HUDEP-2 (cell line): Measurements from ENCODE around the gene KLHL41.

Experiments
- DNase-seq, 76 experiments: peaks; one replicate each; lab custom pipeline; 2025; ENCODE audit not compliant: unreplicated experiment in 76 of 76; lab: John Stamatoyannopoulos, UW

Gene KLHL41

DNA sequence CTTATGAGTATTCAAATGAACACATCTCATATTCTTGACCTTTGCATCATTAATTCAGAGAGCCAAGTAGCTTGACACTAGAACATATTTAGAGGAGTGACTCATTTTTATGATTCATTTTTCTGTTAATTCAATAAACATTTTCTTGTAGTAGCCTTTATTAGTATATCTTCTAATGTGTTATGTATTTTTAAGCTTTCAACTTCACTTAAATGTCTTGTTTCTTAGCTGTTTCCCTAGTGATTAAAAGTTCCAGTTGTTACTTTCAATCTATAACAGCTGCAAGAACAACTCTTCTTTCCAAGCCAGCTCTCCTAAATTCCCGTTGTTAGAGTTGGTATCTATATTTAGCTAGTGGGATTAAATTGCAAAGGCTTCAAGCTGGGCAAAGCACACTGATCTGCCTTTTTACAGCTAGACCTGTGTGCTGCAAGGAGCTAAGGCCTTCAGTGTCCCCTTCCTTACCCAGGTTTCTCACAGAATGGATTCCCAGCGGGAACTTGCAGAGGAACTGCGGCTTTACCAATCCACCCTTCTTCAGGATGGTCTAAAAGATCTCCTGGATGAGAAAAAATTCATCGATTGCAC lies at the start of gene KLHL41:
KLHL41 (plus strand) TSS at position 405 of the 588 bp plus-strand sequence; CDS start at position 482, 77 bp downstream.
- no peak for DNase-seq

DNA sequence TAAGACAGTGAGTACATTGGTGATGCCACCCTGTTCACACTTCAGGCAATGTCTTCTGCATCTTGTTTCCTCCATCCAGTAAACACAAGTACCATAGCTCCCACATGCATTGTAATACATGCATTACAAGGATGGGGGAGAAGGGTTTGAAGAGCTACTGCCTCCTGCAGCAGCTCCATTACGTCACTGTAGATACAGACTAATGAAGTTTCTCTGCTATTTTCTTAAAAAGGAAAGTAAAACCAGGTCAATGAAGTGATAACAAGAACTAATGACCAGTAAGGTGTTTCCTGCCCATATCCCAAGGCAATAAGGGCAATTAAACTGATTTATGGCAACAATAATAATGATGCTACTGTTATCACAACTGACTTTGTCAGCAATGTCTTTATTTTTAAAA lies 48.4 kb upstream of the KLHL41 start:
- no peak for DNase-seq

DNA sequence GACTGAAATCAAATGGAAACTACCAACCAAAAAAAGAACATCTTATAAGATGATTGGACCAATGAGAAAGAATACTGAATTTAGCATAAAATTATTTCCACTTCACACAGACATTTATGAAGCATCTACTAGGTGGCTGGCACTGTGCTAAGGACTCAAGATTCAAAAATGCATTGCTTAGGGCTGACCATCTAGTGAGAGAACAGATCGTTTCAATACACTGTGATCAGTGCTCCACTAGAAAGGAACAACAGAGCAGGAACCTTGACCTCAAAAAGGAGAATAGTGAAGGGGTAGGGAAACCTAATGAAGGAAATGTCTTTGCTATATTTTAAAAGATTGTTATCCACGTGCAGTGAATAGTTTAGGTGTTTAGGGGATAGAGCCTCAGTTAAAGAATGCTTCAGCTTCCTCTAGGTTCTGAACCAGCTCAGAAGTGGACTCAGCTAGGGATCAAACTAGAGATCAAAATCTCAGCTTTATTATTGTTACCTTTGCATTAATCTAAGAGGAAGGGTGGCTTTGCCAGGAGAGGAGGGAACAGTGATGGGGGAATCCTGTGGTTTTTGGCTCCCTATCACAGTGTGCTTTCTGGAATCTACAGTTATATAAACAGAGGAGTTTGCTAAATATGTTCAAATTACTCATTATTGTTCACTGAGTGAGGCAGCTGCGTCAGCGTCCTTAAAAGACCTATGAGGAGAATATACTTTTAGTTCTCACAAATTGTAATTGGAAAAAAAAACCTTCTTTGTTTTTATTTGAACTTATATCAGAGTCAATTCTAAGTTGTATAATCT lies 46.4 kb upstream of the KLHL41 start:
- DNase-seq = no peak

DNA sequence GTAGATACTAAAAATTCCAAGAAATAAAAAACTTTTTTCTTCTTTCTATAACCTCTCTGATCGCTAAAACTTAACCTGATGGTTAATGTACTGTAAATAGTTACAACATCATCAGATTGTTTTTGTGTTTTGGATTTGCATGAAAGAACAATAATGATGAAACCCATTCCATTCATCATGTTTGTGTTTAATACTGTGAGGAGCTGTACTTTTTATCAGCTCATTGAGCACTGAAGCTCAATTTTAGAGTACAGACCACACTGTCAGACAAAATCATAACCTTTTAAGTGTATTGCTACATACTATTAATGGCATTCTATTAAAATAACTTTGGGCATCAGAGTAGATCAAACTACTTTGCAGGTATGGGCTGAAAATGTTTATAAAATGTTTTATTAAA lies 45.0 kb upstream of the KLHL41 start:
- DNase-seq = no peak

DNA sequence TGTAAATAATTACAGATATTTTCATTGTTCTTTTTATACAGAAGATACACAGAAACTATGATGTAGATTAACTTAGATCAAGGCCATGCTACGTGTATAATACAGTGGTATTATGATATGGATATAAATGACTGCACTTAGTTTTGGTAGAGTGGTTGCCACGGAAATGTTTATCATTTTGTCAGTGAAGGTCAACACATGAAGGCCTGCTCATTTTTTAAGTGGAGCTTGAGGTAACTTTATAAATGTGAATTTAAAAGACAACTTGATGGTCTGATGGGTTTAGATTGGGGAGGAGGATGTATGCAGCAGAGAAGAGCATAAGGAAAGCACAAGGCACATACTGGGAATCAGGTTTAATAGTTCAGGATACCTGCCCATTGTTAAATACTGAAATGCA lies 44.6 kb upstream of the KLHL41 start:
- peak in 4 of 76 experiments; percentile 4 to 26 (median 18) for DNase-seq

DNA sequence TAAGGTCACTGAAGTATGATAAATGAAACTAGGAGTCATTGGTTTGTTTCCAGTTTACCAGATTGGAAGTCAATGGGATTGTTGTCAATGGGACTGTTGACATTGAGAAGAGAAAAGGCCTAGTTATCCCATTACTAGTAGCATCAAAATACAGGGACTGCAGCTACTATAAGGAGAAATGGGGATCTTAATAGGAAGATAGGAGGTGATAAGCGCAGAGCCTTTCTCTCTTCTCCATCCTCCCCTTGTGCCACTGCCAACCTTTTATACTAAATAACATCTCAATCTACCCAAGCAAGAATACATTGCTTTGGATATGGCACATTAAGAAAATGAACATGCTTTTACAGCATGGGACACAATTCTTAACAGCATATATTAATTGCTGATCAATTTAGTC lies 40.7 kb upstream of the KLHL41 start:
- no peak for DNase-seq

DNA sequence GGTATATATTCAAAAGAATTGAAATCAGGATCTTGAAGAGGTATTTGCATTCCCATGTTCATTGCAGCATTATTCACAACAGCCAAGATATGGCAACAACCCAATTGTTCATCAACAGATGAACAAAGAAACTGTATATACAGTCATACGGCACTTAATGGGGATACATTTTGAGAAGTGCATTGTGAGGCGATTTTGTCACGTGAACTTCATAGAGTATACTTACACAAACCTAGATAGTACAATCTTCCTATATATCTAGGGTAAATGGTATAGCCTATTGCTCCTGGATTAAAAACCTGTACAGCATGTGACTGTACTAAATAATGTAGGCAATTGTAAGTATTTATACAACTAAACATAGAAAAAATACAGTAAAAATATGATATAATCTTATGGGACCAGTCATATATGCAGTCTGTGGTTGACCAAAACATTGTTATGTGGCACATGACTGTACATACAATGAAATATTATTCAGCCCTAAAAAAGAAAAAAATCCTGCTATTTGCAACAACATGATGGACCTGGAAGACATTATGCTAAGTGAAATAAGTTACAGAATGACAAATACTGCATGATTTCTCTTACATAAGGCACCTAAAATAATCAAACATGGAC lies 39.4 kb upstream of the KLHL41 start:
- DNase-seq = no peak

DNA sequence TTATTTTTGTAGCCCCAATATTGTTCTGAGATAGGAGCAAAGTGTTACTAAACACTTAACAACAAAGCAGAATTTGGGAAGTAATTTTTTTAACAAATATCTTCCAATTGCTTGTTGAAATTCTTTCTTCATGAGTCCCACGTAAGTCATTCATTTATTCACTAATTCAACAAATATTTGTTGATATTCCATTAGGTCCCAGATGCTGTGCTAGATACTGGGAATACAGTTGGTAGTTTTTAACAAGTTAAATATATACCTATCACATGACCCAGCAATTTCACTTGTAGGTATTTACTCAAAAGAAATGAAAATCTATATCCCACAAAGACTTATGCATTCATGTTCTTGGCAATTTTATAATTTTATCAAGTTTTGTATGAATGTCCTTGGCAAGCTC lies 37.3 kb upstream of the KLHL41 start:
- no peak for DNase-seq

DNA sequence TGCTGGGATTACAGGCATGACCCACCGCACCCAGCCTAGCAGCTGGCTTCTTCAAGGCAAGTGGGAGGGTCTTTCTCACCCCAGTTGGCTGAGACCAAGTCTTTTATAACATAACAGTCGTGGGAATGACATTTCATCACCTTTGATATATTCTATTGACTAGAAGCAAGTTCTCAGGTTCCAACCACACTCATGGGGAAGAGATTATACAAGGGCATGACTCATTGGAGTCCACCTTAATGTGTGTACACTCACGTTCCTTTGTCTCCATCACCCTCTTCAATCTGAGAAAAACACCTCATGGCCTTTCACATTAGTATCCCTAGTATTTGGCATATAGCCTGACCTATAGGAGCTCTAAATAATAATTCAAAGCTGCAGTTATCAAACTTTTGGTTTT lies 33.0 kb upstream of the KLHL41 start:
- DNase-seq = no peak

DNA sequence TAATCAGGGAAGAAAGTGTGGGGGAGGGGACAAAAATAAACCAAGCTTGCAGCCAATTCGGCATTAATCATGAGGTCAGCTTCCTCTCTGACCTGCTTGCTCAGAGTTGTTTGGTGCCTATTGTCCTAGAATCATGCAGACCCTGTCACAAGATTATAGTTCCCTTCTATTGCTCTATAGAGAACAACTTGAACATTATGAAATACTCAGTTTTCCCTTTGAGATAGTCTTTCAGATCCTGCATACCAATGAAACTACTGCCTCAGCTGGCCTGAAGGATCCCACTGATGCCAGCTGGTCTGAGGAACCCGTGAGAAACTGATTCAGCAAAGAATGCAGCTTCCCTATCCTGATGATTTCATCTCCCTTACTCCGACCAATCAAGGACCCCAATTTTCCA lies 31.2 kb upstream of the KLHL41 start:
- no peak for DNase-seq

DNA sequence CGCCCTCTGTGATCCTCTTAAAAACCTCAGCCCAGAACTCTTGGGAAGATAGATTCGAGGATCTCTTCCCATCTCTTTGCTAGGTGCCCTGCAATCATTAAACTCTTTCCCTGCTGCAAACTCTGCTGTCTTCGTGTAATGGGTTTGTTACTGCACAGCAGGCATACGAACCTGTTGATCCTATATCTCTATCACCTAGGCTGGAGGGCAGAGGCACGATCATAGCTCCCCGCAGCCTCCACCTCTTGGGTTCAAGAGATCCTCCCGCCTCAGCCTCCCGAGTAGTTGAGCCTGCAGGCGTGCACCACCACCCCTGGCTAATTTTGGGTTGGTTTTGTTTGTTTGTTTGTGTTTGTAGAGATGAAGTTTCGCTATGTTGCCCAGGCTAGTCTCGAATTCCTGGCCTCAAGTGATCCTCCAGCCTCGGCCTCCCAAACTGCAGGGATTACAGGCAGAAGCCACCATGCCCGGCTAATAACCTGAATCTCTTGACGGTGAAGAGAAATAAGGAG lies 30.7 kb upstream of the KLHL41 start:
- no peak for DNase-seq

DNA sequence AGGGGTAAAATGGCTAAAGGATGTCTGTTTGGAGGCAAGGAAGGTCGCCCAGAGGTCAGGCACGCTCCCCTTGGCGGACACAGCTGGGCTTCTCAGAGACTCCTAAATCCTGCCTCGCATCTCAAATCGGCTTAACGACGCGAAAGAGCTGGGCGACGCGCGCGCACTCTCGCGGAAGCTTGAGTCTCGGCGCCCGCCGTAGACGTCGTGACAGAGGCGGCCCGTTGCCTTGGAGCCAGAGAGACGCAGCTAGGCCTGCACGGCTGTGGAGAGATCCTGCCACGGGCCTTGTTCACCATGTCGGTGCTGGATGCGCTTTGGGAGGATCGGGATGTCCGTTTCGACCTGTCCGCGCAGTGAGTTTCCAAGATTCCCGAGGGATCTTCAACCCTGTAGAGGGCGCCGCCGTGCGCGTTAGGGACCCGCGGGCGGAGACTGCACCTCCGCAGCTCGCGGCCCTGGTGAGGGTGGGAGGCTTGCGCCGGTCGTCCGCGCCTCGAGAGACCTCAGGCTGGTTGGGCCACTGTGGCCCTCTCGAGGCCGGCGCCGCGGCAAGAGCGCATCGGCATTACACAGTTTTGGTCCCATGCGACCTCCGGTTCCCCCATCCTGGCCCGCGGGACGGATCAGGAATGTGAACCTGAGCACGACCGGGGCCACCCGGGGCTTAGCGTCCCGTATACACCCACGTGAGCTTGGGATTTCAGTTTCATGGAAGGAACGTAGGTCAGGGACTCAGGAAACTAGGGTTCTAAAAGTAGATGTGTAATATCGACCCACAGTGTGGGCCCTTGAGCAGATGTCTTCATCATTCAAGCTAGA lies 30.0 kb upstream of the KLHL41 start, which contains the start of gene BBS5:
BBS5 (plus strand) TSS at position 238 of the 822 bp plus-strand sequence; CDS start at position 298, 60 bp downstream.
- DNase-seq = peak in 63 of 76 experiments; percentile 2 to 74 (median 49)

DNA sequence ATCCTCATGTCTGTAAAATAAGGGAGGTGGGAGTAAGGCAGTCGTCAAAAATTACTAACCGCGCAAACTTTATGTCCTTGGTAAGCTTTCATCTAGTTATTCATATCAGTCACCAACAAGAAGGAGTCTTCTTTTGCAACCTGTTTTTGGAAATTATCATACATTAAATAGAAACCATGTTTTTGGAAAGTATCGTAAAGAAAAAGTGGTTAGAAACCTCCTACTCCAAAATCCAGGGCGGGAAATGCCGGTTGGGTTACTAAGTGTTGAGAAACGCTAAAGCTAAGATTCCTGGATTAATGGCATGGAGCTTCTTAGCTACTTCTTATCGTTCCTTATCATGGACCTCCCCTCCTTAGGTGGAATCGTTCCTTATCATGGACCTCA lies 29.4 kb upstream of the KLHL41 start:
- DNase-seq = no peak

DNA sequence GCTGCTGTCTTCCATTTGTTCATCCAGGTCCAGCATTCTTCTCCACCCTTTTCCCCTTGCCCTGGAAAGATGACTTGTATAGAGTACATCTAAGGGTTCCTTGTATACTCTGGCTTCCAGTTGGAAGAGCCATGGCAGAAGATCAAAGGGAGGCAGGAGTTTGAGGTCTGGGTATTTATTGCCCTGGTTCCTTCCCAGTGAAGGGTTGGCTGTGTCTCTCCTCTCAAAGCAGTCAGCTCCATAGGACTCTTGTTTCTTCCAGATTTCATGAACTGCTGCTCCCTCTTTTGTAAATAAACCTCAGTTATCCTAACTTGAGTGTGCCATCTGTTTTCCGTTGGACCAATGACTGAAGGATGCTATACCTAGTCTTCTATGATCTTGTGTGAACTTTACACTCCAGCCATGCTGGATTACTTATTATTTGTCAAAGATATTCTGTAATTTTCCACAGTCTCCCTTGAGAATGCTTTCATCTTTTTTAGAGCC lies 23.8 kb upstream of the KLHL41 start:
- no peak for DNase-seq

DNA sequence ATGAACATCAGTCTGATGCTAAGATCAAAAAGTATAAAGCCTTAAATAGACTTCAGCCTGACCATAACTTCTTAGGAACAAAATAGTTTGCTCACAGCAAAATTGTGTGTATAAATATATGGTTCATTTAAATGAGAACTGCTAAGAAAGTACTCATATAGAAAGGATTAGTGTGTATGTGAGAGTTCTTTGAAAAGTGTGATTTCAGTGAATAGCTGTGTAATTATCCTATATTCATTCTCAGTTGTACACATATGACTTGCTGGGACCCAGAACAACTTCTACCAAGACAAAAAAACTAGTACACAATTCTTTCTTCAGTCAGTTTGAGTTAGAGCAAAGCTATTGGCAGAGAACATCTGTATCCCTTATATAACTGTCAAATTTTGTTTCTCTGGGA lies 23.0 kb upstream of the KLHL41 start:
- no peak for DNase-seq

DNA sequence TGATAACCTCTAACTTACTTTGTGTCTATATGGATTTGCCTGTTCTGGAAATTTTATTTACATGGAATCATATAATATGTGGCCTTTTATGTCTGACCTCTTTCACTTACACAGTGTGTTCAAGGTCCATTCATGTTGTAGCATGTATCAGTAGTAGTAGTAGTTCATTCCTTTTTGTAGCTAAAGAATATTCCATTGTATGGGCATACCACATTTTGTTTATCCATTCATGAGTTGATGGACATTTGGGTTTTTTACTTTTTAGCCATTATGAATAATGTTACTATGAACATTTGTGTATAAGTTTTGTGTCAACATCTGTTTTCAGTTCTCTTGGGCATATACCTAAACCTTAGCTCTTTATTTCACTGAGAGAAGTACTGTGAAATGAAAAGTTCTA lies 18.7 kb upstream of the KLHL41 start:
- DNase-seq = no peak

DNA sequence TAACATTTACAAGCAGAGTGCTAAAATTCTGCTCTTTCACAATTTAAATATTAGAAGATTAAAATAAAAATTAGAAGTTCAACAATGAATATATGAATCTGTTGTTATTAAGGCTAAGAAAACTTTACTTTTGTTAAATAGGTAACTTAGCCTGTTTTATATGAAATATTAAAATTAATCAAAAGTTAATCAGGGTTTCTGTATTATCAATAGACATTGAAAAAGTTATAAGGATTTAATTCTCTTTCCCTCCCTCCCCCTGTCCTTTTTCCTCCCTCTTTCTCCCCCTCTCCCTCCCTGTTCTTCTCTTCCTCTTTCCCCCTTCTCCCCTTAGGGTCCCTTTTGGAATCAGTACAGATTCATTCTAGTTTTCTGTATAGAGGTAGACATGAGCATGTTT lies 18.1 kb upstream of the KLHL41 start:
- DNase-seq = no peak

DNA sequence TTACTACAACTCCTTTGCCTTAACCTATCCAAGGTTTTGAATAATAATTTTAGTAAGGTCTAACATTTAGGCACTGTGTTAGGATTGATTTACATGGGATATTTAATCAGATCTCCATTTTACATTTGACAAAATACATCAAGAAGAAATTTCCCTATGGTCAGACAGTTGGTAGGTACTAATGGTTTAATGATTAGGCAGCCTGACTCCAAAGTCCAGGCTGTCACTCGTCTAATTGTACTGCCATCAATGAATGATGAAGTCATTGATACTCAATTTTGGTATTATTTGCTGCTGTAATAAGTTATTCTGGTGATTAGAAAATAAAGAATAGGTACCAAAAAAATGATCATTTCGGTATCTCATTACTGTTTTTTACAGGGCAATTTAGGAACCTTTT lies 16.1 kb upstream of the KLHL41 start:
- DNase-seq = no peak

DNA sequence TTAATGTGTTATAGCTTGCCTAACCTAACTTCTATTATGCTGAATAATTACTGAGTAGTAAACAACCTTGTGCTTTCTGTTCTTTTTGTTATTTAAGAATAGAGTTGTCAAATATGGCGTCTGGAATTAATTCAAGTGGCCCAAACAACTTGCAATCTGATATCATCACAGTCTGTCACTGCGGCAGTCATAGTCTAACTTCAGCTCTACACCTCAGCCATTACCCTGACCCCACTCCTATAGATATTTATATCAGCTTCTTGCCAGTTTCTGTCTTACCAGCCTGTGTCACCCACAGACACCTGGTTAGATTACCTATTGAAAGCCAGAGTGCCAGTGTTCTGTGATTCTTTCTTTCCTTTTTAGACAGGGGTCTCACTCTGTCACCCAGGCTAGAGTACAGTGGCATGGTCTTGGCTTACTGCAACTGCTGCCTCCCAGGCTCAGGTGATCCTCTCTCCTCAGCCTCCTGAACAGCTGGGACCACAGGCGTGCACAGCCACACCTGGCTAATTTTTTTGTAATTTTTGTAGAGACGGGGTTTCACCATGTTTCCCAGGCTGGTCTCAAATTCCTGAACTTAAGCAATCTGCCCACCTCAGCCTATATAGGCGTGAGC lies 14.1 kb upstream of the KLHL41 start:
- no peak for DNase-seq

DNA sequence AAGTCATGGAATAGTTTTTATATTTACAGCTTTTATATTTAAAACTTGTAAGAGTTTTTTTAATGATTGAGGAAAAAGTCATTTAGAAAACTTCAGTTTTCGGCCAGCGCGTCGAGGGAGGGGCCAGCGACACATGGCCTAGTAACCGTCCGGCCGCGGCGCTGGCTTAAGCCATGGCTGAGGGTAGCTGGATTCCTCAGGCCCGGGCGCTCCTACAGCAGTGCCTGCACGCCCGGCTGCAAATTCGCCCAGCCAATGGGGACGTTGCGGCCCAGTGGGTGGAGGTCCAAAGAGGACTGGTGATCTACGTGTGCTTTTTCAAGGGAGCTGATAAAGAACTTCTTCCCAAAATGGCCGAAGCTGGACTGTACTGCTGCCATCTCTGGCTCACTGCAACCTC lies 4.9 kb upstream of the KLHL41 start:
- no peak for DNase-seq
